IMR-90 (cell line): ENCODE results near the gene MAP2K6.

ENCODE experiments used
- CHD1 ChIP-seq: IDR thresholded peaks from 2 replicates; pipeline ENCODE4 v1.6.1; 2012; ENCODE audit warnings: low read depth, low read length, improper control_type of control experiment
- MAFK ChIP-seq: IDR thresholded peaks from 2 replicates; pipeline ENCODE4 v1.6.1; 2012; ENCODE audit warnings: low read depth, low read length, improper control_type of control experiment
- MAZ ChIP-seq: IDR thresholded peaks from 2 replicates; pipeline ENCODE4 v1.6.1; 2012; ENCODE audit warnings: low read depth, mild to moderate bottlenecking, low read length, improper control_type of control experiment, moderate library complexity, borderline replicate concordance
- MXI1 ChIP-seq: IDR thresholded peaks from 2 replicates; pipeline ENCODE4 v1.6.1; 2012; ENCODE audit warnings: low read depth, mild to moderate bottlenecking, low read length, moderate library complexity, borderline replicate concordance
- NFE2L2 ChIP-seq: fragments of 150-350 bp; IDR thresholded peaks from 2 replicates; pipeline ENCODE4 v1.6.1; 2016; ENCODE audit warnings: low read depth, mild to moderate bottlenecking, low read length
- POLR2A ChIP-seq: IDR thresholded peaks from 2 replicates; pipeline ENCODE4 v1.6.1; 2012; ENCODE audit warnings: mild to moderate bottlenecking, low read depth, low read length
- RAD21 ChIP-seq: IDR thresholded peaks from 2 replicates; pipeline ENCODE4 v1.6.1; 2012; ENCODE audit warnings: low read length, improper control_type of control experiment
- RCOR1 ChIP-seq: IDR thresholded peaks from 2 replicates; pipeline ENCODE4 v1.6.1; 2012; ENCODE audit warnings: mild to moderate bottlenecking, low read length, improper control_type of control experiment; ENCODE audit not compliant: insufficient replicate concordance
- RFX5 ChIP-seq: IDR thresholded peaks from 2 replicates; pipeline ENCODE4 v1.8.0; 2012; ENCODE audit warnings: low read depth, mild to moderate bottlenecking, low read length, moderate library complexity
- TF ChIP-seq, protein P1 (sequence below): conservative IDR thresholded peaks from 2 replicates; pipeline ENCODE4 v1.5.1; 2012; ENCODE audit warnings: mild to moderate bottlenecking, low read depth, low read length, improper control_type of control experiment
- TF ChIP-seq, protein P2 (sequence below): fragments of 150-350 bp; IDR thresholded peaks from 2 replicates; pipeline ENCODE4 v1.6.1; 2016; ENCODE audit warnings: low read depth, mild to moderate bottlenecking, low read length, moderate library complexity, borderline replicate concordance

DNA sequence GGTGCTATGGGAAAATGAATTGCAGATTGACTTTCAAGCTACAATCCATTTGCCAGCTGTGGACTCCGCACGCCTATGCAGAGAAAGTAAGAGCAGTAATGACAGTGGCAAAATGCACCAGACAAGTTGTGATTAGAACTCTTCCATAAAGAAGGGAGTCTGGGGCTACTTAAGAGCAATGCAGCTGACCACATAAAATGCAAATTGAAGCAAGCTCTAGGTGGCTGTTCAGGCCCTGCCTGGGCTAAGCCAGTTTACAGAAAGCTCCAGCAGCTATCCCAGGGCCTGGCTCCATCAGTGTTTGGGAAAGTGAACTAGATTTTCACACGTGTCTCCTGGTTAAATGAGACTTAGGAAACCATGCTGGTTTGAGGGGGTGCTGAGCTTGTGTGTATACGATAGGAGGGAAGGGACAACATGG, 2.2 kb upstream of the MAP2K6 start:
- TF ChIP-seq, protein P1, sequence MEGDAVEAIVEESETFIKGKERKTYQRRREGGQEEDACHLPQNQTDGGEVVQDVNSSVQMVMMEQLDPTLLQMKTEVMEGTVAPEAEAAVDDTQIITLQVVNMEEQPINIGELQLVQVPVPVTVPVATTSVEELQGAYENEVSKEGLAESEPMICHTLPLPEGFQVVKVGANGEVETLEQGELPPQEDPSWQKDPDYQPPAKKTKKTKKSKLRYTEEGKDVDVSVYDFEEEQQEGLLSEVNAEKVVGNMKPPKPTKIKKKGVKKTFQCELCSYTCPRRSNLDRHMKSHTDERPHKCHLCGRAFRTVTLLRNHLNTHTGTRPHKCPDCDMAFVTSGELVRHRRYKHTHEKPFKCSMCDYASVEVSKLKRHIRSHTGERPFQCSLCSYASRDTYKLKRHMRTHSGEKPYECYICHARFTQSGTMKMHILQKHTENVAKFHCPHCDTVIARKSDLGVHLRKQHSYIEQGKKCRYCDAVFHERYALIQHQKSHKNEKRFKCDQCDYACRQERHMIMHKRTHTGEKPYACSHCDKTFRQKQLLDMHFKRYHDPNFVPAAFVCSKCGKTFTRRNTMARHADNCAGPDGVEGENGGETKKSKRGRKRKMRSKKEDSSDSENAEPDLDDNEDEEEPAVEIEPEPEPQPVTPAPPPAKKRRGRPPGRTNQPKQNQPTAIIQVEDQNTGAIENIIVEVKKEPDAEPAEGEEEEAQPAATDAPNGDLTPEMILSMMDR = no peak
- TF ChIP-seq MAZ = no peak
- TF ChIP-seq POLR2A = no peak
- TF ChIP-seq RCOR1 = no peak
- TF ChIP-seq, protein P2, sequence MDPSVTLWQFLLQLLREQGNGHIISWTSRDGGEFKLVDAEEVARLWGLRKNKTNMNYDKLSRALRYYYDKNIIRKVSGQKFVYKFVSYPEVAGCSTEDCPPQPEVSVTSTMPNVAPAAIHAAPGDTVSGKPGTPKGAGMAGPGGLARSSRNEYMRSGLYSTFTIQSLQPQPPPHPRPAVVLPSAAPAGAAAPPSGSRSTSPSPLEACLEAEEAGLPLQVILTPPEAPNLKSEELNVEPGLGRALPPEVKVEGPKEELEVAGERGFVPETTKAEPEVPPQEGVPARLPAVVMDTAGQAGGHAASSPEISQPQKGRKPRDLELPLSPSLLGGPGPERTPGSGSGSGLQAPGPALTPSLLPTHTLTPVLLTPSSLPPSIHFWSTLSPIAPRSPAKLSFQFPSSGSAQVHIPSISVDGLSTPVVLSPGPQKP = no peak
- TF ChIP-seq CHD1 = no peak
- no peak for TF ChIP-seq RAD21
- no peak for TF ChIP-seq MXI1
- no peak for TF ChIP-seq MAFK
- TF ChIP-seq NFE2L2 = no peak
- no peak for TF ChIP-seq RFX5
